GM23338 (cell line): ENCODE results near the gene CRACR2A. TPM values are rescaled to one million over a fixed set of nuclear protein-coding genes. Genes with fewer than 3 reads are reported as not detected.

ENCODE experiments used
- ATAC-seq: fragments of 200-7000 bp; cut with Tn5 transposase; 3 replicates; pipeline ENCODE4 v1.9.1; 2020
- DNase-seq: peaks from one replicate; pipeline ENCODE4 v3.0.0-alpha.2; 2015; ENCODE audit warnings: low spot score
- H2AFZ ChIP-seq: fragments of 200-600 bp; sonication (generic); 2 replicates; pipeline ENCODE4 v1.8.0; 2016; ENCODE audit warnings: antibody characterized with exemption, mild to moderate bottlenecking, moderate library complexity
- H3F3A ChIP-seq: fragments of 200-600 bp; sonication (generic); replicated peaks from 2 replicates; pipeline ENCODE4 v1.8.0; 2017; ENCODE audit warnings: antibody characterized with exemption, mixed run types, low read depth
- H3K27ac ChIP-seq: fragments of 200-600 bp; sonication (generic); 2 replicates; pipeline ENCODE4 v1.6.1; 2016; ENCODE audit warnings: low read depth
- H3K27me3 ChIP-seq: fragments of 200-600 bp; sonication (generic); 2 replicates; pipeline ENCODE4 v1.8.0; 2016; ENCODE audit warnings: mild to moderate bottlenecking, mixed run types, moderate library complexity; ENCODE audit not compliant: insufficient read depth
- H3K36me3 ChIP-seq: fragments of 200-600 bp; sonication (generic); 2 replicates; pipeline ENCODE4 v1.8.0; 2016; ENCODE audit warnings: mild to moderate bottlenecking; ENCODE audit not compliant: insufficient read depth
- H3K4me1 ChIP-seq: fragments of 200-600 bp; sonication (generic); 2 replicates; pipeline ENCODE4 v1.8.0; 2016; ENCODE audit warnings: mild to moderate bottlenecking, moderate library complexity; ENCODE audit not compliant: insufficient read depth
- H3K4me2 ChIP-seq: fragments of 200-600 bp; sonication (generic); 2 replicates; pipeline ENCODE4 v1.7.1; 2017; ENCODE audit warnings: mixed run types
- H3K4me3 ChIP-seq: fragments of 200-600 bp; sonication (generic); 2 replicates; pipeline ENCODE4 v1.6.1; 2016; ENCODE audit warnings: mixed run types
- H3K79me2 ChIP-seq: fragments of 200-600 bp; sonication (generic); replicated peaks from 2 replicates; pipeline ENCODE4 v1.8.0; 2017; ENCODE audit warnings: mild to moderate bottlenecking; ENCODE audit not compliant: insufficient read depth
- H3K9me2 ChIP-seq: fragments of 200-600 bp; sonication (generic); 2 replicates; pipeline ENCODE4 v1.8.0; 2017; ENCODE audit not compliant: insufficient read depth
- H4K20me1 ChIP-seq: fragments of 200-600 bp; sonication (generic); replicated peaks from 2 replicates; pipeline ENCODE4 v1.8.0; 2017; ENCODE audit warnings: mild to moderate bottlenecking; ENCODE audit not compliant: insufficient read depth
- H3K27ac Mint-ChIP-seq: 2 replicates; pipeline ENCODE4 v1.8.0; 2020; ENCODE audit warnings: inconsistent platforms, mild to moderate bottlenecking, moderate library complexity, mixed read lengths
- H3K27me3 Mint-ChIP-seq: 3 replicates; pipeline ENCODE4 v1.8.0; 2022; ENCODE audit warnings: low read depth, mild to moderate bottlenecking, moderate library complexity, mixed read lengths, inconsistent platforms; ENCODE audit not compliant: insufficient read depth, poor library complexity
- H3K36me3 Mint-ChIP-seq: 3 replicates; pipeline ENCODE4 v1.8.0; 2021; ENCODE audit warnings: low read depth, mild to moderate bottlenecking, inconsistent platforms, moderate library complexity, mixed read lengths
- H3K4me1 Mint-ChIP-seq: 3 replicates; pipeline ENCODE4 v1.8.0; 2020; ENCODE audit warnings: mild to moderate bottlenecking, inconsistent platforms, mixed read lengths
- H3K4me3 Mint-ChIP-seq: 3 replicates; pipeline ENCODE4 v1.8.0; 2021; ENCODE audit warnings: moderate library complexity, mild to moderate bottlenecking, inconsistent platforms, mixed read lengths
- H3K9me3 Mint-ChIP-seq: 3 replicates; pipeline ENCODE4 v1.8.0; 2020; ENCODE audit warnings: moderate library complexity, mild to moderate bottlenecking, inconsistent platforms, mixed read lengths
- CREB1 ChIP-seq: fragments of 250-450 bp; sonication (Bioruptor Pico); IDR thresholded peaks from 2 replicates; pipeline ENCODE4 v1.5.0; 2020; ENCODE audit warnings: low read depth, mild to moderate bottlenecking, moderate library complexity
- EZH2 ChIP-seq: fragments of 200-600 bp; sonication (generic); IDR thresholded peaks from one replicate; pipeline ENCODE4 v1.8.0; 2017; ENCODE audit warnings: antibody characterized with exemption, mild to moderate bottlenecking, low read depth; ENCODE audit not compliant: unreplicated experiment
- EZH2phosphoT487 ChIP-seq: fragments of 200-600 bp; sonication (generic); IDR thresholded peaks from one replicate; pipeline ENCODE4 v1.8.1; 2018; ENCODE audit warnings: antibody characterized with exemption; ENCODE audit not compliant: unreplicated experiment
- JUNB ChIP-seq: IDR thresholded peaks from one replicate; pipeline ENCODE4 v1.6.1; 2016; ENCODE audit warnings: antibody characterized with exemption; ENCODE audit not compliant: unreplicated experiment
- POLR2AphosphoS5 ChIP-seq: IDR thresholded peaks from 2 replicates; pipeline ENCODE4 v1.6.1; 2016; ENCODE audit warnings: antibody characterized with exemption, low read depth
- STAT1 ChIP-seq: IDR thresholded peaks from one replicate; pipeline ENCODE4 v1.6.1; 2016; ENCODE audit warnings: antibody characterized with exemption; ENCODE audit not compliant: unreplicated experiment
- ZNF114 ChIP-seq: fragments of 250-450 bp; sonication (Bioruptor Pico); IDR thresholded peaks from 2 replicates; pipeline ENCODE4 v1.5.0; 2020; ENCODE audit warnings: mild to moderate bottlenecking, moderate library complexity
- ZNF331 ChIP-seq: fragments of 250-450 bp; sonication (Bioruptor Pico); IDR thresholded peaks from 2 replicates; pipeline ENCODE4 v1.5.0; 2020; ENCODE audit warnings: low read depth, mild to moderate bottlenecking, moderate library complexity
- polyA plus RNA-seq: library from polyadenylated mRNA; unstranded; fragments of >200 nt; fragmentation: Nextera tagmentation; extraction: Ambion mirVana; gene quantifications from 2 replicates; pipeline ENCODE4 v1.2.1, GENCODE V29; 2016
- total RNA-seq: library from RNA; depleted of rRNA; stranded (reverse); fragments of >200 nt; shearing (Covaris generic); gene quantifications from 2 replicates; pipeline ENCODE4 v1.2.3, GENCODE V29; 2014
- TF ChIP-seq, protein P1 (sequence below): IDR thresholded peaks from 2 replicates; pipeline ENCODE4 v1.6.1; 2016; ENCODE audit warnings: antibody characterized with exemption
- TF ChIP-seq, protein P2 (sequence below), 2 experiments: fragments of 200-600 bp in 1 of 2; sonication (generic) in 1 of 2; conservative IDR thresholded peaks; 2 replicates each; pipeline versions ENCODE4 v1.5.1 to v1.6.1; 2016 to 2017; ENCODE audit warnings: antibody characterized with exemption in 2 of 2, low read depth in 2 of 2, mild to moderate bottlenecking in 2 of 2, moderate library complexity in 1 of 2
- TF ChIP-seq, protein P3 (sequence below): IDR thresholded peaks from one replicate; pipeline ENCODE4 v1.6.1; 2018; ENCODE audit warnings: antibody characterized with exemption; ENCODE audit not compliant: unreplicated experiment
- TF ChIP-seq, protein P4 (sequence below): fragments of 250-450 bp; sonication (Bioruptor Pico); IDR thresholded peaks from 2 replicates; pipeline ENCODE4 v1.5.0; 2020; ENCODE audit warnings: mild to moderate bottlenecking, moderate library complexity

CRACR2A gene
- total and polyA plus RNA-seq, 2 experiments from 2014 or later: 1.5 to 3.0 TPM

DNA sequence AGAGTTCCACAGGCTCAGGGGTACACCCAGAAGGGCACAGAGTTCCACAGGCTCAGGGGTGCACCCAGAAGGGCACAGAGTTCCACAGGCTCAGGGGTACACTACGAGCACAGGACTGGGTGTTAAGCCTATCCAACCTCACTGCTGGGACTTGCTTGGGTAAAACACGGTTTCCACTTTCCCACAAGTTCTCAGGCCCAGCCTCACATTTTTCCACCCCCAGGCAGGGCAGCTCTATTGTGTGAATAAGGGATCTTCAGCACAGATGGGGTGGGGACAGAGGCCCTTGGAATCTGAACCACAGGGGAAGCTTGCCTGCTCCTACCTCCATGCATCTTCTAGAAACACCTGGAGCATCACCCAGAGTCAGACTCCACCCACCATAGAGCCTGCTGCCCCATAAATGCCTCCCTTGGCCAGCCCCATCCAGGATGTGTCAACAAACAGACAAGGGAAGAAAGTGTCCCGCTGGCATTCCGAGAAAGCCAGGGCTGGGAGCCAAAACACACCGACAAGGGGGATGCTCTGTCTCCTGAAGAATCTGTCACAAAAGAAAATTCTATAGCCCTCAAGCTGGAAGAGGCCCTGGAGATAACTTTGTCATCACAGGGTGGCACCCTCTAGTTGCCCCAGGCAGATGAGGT, 4.8 kb downstream of the CRACR2A start:
- DNase-seq (no peak), ATAC-seq (no peak)
- Histone ChIP-seq H3K4me3 (no peak overlapping the region), H3F3A (0 out of 2 replicates have a peak, but pooled peaks cover 2% of the 10 kb centered on the region), H3K27ac (no peak overlapping the region), H3K4me2 (no peak overlapping the region), H3K4me1 (no peaks in the 10 kb centered on the region), H3K36me3 (no peaks in the 10 kb centered on the region), H3K9me2 (peaks cover 6% of the 10 kb centered on the region; the same call in 1 of the 2 replicates), H3K27me3 (peaks cover 9% of the 10 kb centered on the region; the same call in 1 of the 2 replicates), H3K79me2 (no peaks in the 10 kb centered on the region), H4K20me1 (0 out of 2 replicates have a peak, but pooled peaks cover 5% of the 10 kb centered on the region), H2AFZ (no peak overlapping the region)
- Mint-ChIP-seq H3K4me1 (peaks cover 2% of the 10 kb centered on the region; the same call in 1 of the 3 replicates), H3K36me3 (no peaks in the 10 kb centered on the region), H3K4me3 (no peak overlapping the region), H3K9me3 (peaks cover 2% of the 10 kb centered on the region; the same call in 2 of the 3 replicates), H3K27me3 (peaks cover 25% of the 10 kb centered on the region), H3K27ac (no peak overlapping the region)
- TF ChIP-seq ZNF331 (no peak), ZNF114 (CRISPR knock-in tag) (no peak), STAT1 (no peak), POLR2AphosphoS5 (no peak), JUNB (no peak), EZH2 (no peak), EZH2phosphoT487 (no peak), CREB1 (CRISPR knock-in tag) (no peak)
- TF ChIP-seq, protein P1, sequence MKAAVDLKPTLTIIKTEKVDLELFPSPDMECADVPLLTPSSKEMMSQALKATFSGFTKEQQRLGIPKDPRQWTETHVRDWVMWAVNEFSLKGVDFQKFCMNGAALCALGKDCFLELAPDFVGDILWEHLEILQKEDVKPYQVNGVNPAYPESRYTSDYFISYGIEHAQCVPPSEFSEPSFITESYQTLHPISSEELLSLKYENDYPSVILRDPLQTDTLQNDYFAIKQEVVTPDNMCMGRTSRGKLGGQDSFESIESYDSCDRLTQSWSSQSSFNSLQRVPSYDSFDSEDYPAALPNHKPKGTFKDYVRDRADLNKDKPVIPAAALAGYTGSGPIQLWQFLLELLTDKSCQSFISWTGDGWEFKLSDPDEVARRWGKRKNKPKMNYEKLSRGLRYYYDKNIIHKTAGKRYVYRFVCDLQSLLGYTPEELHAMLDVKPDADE: no peak
- TF ChIP-seq, protein P2, sequence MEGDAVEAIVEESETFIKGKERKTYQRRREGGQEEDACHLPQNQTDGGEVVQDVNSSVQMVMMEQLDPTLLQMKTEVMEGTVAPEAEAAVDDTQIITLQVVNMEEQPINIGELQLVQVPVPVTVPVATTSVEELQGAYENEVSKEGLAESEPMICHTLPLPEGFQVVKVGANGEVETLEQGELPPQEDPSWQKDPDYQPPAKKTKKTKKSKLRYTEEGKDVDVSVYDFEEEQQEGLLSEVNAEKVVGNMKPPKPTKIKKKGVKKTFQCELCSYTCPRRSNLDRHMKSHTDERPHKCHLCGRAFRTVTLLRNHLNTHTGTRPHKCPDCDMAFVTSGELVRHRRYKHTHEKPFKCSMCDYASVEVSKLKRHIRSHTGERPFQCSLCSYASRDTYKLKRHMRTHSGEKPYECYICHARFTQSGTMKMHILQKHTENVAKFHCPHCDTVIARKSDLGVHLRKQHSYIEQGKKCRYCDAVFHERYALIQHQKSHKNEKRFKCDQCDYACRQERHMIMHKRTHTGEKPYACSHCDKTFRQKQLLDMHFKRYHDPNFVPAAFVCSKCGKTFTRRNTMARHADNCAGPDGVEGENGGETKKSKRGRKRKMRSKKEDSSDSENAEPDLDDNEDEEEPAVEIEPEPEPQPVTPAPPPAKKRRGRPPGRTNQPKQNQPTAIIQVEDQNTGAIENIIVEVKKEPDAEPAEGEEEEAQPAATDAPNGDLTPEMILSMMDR (conservative IDR thresholded peaks at IDR 0.05; ENCODE audit: low read depth in 2 of 2): no peak
- TF ChIP-seq, protein P3, sequence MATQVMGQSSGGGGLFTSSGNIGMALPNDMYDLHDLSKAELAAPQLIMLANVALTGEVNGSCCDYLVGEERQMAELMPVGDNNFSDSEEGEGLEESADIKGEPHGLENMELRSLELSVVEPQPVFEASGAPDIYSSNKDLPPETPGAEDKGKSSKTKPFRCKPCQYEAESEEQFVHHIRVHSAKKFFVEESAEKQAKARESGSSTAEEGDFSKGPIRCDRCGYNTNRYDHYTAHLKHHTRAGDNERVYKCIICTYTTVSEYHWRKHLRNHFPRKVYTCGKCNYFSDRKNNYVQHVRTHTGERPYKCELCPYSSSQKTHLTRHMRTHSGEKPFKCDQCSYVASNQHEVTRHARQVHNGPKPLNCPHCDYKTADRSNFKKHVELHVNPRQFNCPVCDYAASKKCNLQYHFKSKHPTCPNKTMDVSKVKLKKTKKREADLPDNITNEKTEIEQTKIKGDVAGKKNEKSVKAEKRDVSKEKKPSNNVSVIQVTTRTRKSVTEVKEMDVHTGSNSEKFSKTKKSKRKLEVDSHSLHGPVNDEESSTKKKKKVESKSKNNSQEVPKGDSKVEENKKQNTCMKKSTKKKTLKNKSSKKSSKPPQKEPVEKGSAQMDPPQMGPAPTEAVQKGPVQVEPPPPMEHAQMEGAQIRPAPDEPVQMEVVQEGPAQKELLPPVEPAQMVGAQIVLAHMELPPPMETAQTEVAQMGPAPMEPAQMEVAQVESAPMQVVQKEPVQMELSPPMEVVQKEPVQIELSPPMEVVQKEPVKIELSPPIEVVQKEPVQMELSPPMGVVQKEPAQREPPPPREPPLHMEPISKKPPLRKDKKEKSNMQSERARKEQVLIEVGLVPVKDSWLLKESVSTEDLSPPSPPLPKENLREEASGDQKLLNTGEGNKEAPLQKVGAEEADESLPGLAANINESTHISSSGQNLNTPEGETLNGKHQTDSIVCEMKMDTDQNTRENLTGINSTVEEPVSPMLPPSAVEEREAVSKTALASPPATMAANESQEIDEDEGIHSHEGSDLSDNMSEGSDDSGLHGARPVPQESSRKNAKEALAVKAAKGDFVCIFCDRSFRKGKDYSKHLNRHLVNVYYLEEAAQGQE: no peak
- TF ChIP-seq, protein P4, sequence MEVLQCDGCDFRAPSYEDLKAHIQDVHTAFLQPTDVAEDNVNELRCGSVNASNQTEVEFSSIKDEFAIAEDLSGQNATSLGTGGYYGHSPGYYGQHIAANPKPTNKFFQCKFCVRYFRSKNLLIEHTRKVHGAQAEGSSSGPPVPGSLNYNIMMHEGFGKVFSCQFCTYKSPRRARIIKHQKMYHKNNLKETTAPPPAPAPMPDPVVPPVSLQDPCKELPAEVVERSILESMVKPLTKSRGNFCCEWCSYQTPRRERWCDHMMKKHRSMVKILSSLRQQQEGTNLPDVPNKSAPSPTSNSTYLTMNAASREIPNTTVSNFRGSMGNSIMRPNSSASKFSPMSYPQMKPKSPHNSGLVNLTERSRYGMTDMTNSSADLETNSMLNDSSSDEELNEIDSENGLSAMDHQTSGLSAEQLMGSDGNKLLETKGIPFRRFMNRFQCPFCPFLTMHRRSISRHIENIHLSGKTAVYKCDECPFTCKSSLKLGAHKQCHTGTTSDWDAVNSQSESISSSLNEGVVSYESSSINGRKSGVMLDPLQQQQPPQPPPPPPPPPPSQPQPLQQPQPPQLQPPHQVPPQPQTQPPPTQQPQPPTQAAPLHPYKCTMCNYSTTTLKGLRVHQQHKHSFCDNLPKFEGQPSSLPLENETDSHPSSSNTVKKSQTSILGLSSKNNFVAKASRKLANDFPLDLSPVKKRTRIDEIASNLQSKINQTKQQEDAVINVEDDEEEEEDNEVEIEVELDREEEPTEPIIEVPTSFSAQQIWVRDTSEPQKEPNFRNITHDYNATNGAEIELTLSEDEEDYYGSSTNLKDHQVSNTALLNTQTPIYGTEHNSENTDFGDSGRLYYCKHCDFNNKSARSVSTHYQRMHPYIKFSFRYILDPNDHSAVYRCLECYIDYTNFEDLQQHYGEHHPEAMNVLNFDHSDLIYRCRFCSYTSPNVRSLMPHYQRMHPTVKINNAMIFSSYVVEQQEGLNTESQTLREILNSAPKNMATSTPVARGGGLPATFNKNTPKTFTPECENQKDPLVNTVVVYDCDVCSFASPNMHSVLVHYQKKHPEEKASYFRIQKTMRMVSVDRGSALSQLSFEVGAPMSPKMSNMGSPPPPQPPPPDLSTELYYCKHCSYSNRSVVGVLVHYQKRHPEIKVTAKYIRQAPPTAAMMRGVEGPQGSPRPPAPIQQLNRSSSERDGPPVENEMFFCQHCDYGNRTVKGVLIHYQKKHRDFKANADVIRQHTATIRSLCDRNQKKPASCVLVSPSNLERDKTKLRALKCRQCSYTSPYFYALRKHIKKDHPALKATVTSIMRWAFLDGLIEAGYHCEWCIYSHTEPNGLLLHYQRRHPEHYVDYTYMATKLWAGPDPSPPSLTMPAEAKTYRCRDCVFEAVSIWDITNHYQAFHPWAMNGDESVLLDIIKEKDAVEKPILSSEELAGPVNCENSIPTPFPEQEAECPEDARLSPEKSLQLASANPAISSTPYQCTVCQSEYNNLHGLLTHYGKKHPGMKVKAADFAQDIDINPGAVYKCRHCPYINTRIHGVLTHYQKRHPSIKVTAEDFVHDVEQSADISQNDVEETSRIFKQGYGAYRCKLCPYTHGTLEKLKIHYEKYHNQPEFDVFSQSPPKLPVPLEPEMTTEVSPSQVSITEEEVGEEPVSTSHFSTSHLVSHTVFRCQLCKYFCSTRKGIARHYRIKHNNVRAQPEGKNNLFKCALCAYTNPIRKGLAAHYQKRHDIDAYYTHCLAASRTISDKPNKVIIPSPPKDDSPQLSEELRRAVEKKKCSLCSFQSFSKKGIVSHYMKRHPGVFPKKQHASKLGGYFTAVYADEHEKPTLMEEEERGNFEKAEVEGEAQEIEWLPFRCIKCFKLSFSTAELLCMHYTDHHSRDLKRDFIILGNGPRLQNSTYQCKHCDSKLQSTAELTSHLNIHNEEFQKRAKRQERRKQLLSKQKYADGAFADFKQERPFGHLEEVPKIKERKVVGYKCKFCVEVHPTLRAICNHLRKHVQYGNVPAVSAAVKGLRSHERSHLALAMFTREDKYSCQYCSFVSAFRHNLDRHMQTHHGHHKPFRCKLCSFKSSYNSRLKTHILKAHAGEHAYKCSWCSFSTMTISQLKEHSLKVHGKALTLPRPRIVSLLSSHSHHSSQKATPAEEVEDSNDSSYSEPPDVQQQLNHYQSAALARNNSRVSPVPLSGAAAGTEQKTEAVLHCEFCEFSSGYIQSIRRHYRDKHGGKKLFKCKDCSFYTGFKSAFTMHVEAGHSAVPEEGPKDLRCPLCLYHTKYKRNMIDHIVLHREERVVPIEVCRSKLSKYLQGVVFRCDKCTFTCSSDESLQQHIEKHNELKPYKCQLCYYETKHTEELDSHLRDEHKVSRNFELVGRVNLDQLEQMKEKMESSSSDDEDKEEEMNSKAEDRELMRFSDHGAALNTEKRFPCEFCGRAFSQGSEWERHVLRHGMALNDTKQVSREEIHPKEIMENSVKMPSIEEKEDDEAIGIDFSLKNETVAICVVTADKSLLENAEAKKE (CRISPR knock-in tag): no peak
